Activated CD8-positive, alpha-beta memory T cell treated with anti-CD3 and anti-CD28 coated beads, Interleukin-2, amount 10 ng/mL, durations not matched to agents 7 days and 5 days (primary cell): Measurements from ENCODE around the gene FERD3L. TPM values are rescaled to one million over a fixed set of nuclear protein-coding genes. Genes with fewer than 3 reads are reported as not detected.
A peak's percentile ranks its signal among the peaks of the same experiment; 100 is the strongest.

Source experiments
- ATAC-seq: fragments of 150-1000 bp; cut with Tn5 transposase; one replicate; pipeline ENCODE4 v1.10.0; 2021; ENCODE audit warnings: moderate library complexity
- CTCF ChIA-PET: fragments of 350-600 bp; sonication (Branson Sonifier 250); formaldehyde crosslinking; loops from one replicate; lab custom pipeline; 2021; ENCODE audit warnings: antibody characterized with exemption; lab: Charles Lee
- DNase-seq: peaks from one replicate; pipeline ENCODE4 v3.0.0-alpha.2; 2020
- H3K27ac Mint-ChIP-seq: one replicate; pipeline ENCODE4 v1.8.0; 2021; ENCODE audit warnings: mild to moderate bottlenecking, mixed read lengths
- H3K27me3 Mint-ChIP-seq: one replicate; pipeline ENCODE4 v1.8.0; 2021; ENCODE audit warnings: mixed read lengths
- H3K36me3 Mint-ChIP-seq: one replicate; pipeline ENCODE4 v1.8.0; 2021; ENCODE audit warnings: mild to moderate bottlenecking, mixed read lengths
- H3K4me1 Mint-ChIP-seq: one replicate; pipeline ENCODE4 v1.8.0; 2021; ENCODE audit warnings: mixed read lengths
- H3K4me3 Mint-ChIP-seq: one replicate; pipeline ENCODE4 v1.8.0; 2021; ENCODE audit warnings: mild to moderate bottlenecking, moderate library complexity, mixed read lengths
- H3K9me3 Mint-ChIP-seq: one replicate; pipeline ENCODE4 v1.8.0; 2022; ENCODE audit warnings: low read depth, mixed read lengths
- total RNA-seq, 2 experiments: library from RNA; stranded (reverse); gene quantifications; one replicate each; pipeline ENCODE4 v1.2.3, GENCODE V29; 2021

FERD3L gene
- total RNA-seq, 2 experiments from 2014 or later = not detected

DNA sequence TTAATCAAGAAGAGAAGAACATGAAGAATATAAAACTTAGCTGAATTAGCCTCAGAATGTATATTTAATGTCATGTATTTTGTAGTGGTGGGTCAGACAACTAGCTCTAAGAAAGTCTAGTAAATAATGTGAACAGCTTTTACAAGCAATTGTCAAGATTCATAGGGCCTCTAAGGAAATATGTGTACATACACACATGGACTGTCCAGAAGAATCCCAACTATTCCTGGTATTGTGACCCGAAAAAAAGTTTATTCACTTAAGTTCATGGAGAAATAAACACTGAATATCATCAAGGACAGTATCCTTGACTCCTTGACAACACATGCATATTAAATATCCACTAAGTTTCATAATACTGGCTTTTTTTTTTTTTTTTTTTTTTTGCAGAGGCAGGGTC is 16.4 kb downstream of the FERD3L start:
- no peaks in the 10 kb centered on the region for H3K4me1 Mint-ChIP-seq
- no peaks in the 10 kb centered on the region for H3K36me3 Mint-ChIP-seq
- H3K27ac Mint-ChIP-seq = no peak overlapping the region
- H3K9me3 Mint-ChIP-seq = no peaks in the 10 kb centered on the region
- DNase-seq (no peak), ATAC-seq (no peak)
- no peak overlapping the region for H3K4me3 Mint-ChIP-seq
- CTCF ChIA-PET = no interaction called here
- H3K27me3 Mint-ChIP-seq = no peaks in the 10 kb centered on the region

DNA sequence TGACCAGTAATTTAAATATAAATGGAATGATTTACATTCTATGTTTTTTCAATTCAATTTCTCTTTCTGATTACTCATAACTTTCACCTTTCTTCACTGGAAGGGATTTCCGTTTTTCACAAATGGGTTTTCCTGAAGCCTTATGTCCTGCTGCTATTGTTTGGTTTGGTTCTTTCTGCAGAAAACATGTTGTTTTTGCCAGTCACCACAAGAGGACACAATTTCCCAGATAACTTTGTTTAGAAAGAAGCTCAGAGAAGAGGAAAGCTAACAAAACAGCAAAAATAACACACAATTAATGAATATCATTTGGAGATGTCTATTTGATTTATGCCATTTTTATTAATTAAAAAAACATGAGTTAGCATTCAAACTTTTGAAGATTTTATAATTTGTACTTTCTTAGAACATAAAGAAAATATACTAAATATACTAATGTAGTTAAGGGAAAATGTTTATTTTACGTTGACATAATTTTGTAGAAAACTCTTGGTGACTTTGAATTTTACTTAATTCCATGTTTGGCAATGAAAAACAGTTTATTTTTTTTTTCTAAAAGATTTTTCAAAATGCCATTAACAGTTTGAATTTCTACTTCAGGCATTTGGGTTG is 23.1 kb downstream of the FERD3L start:
- Mint-ChIP-seq H3K4me3 (no peak overlapping the region), H3K27me3 (peaks cover 38% of the 10 kb centered on the region), H3K4me1 (peaks cover 4% of the 10 kb centered on the region), H3K36me3 (no peaks in the 10 kb centered on the region), H3K9me3 (no peaks in the 10 kb centered on the region), H3K27ac (no peak overlapping the region)
- DNase-seq (no peak), ATAC-seq (no peak)
- CTCF ChIA-PET = no interaction called here

DNA sequence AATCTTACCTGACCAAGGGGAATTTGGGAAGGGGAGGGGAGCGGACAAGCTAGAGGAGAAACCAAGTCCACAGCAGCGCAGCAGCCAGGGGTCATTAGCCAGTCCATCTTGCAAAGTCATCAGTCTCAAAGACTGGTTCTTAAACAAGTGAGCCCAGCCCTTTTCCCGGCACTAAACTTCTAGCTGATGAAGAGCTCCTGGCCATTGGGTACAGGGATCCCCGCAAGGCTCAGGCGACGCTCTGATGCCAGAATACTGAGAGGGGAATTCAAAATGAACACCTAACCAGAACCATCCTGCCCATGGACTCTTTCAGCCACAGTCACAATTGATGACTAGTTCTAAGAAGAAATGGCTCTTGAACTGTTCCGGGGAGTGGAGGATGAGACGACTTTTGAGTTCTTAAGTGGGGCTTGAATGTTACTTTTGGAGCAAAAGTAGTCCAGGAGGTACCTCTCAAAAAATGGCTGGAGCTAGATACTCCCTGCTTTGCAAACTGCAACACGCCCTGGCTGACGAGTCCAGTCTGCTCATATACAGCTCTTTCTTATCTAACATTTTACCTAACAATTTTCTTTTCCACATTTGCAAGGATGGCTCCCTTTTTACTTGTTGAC is 25.2 kb downstream of the FERD3L start:
- Mint-ChIP-seq H3K9me3 (no peaks in the 10 kb centered on the region), H3K27me3 (peaks cover 48% of the 10 kb centered on the region), H3K36me3 (no peaks in the 10 kb centered on the region), H3K27ac (no peak overlapping the region), H3K4me3 (no peak overlapping the region), H3K4me1 (peaks cover 4% of the 10 kb centered on the region)
- no peak for DNase-seq
- ATAC-seq = no peak
- CTCF ChIA-PET = interaction anchor here (1.1 kb wide), 1 partner anchor 14 kb away, joined by 3 read pairs; no protein-coding TSS in a partner anchor

GRCh38 chr7:19119372-19119771 is 25.8 kb downstream of the FERD3L start:
- no peak overlapping the region for H3K27ac Mint-ChIP-seq
- H3K27me3 Mint-ChIP-seq = peaks cover 54% of the 10 kb centered on the region
- no peaks in the 10 kb centered on the region for H3K9me3 Mint-ChIP-seq
- H3K36me3 Mint-ChIP-seq = no peaks in the 10 kb centered on the region
- no peak overlapping the region for H3K4me3 Mint-ChIP-seq
- CTCF ChIA-PET = no interaction called here
- DNase-seq (no peak), ATAC-seq (no peak)
- peaks cover 4% of the 10 kb centered on the region for H3K4me1 Mint-ChIP-seq

DNA sequence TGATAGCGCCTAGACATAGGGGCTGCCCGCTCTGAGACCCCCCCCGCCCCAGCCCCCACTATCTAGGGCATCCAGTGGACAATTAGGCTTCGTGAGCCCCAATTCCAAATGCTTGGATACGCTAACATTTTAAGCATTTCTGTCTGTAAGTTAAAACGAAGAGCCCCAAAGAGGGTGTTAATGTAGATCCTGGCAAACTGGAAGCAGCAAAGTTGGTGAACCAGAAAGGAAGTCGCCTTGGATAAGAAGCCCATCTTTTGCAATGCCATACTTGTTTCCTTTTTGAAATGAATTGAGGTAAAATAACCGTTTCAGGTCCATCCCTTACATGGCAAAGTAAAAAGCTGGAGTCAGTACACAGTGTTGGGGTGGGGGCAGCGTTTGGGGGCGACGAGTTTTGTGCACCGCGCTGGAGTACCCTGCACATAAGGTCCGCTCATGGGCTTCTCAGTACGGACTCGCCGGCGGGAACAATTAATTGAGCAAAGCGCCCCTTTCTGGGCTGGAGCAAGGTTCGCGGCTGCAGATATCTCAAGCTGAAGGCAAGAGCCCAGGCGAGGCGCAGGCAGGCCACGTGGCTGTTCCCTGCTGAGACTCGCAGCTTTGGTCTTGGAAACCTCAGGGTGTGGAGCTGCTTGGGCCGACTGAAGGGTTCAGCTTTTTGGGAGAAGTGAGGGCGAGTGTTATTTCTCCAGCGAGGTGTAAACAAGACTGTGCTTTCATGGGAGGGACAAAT is 26.4 kb downstream of the FERD3L start:
- peaks cover 4% of the 10 kb centered on the region for H3K4me1 Mint-ChIP-seq
- DNase-seq = no peak
- H3K27ac Mint-ChIP-seq = no peak overlapping the region
- CTCF ChIA-PET = no interaction called here
- no peaks in the 10 kb centered on the region for H3K36me3 Mint-ChIP-seq
- ATAC-seq = no peak
- no peaks in the 10 kb centered on the region for H3K9me3 Mint-ChIP-seq
- peaks cover 60% of the 10 kb centered on the region for H3K27me3 Mint-ChIP-seq
- H3K4me3 Mint-ChIP-seq = no peak overlapping the region

- CTCF ChIA-PET = no interaction called here
- ATAC-seq (no peak), DNase-seq (no peak)
- Mint-ChIP-seq H3K4me1 (peaks cover 4% of the 10 kb centered on the region), H3K27ac (no peak overlapping the region), H3K36me3 (no peaks in the 10 kb centered on the region), H3K4me3 (no peak overlapping the region), H3K27me3 (peaks cover 66% of the 10 kb centered on the region), H3K9me3 (no peaks in the 10 kb centered on the region)
These were observed 27.2 kb downstream of the FERD3L start for GRCh38 chr7:19117870-19118608.

DNA sequence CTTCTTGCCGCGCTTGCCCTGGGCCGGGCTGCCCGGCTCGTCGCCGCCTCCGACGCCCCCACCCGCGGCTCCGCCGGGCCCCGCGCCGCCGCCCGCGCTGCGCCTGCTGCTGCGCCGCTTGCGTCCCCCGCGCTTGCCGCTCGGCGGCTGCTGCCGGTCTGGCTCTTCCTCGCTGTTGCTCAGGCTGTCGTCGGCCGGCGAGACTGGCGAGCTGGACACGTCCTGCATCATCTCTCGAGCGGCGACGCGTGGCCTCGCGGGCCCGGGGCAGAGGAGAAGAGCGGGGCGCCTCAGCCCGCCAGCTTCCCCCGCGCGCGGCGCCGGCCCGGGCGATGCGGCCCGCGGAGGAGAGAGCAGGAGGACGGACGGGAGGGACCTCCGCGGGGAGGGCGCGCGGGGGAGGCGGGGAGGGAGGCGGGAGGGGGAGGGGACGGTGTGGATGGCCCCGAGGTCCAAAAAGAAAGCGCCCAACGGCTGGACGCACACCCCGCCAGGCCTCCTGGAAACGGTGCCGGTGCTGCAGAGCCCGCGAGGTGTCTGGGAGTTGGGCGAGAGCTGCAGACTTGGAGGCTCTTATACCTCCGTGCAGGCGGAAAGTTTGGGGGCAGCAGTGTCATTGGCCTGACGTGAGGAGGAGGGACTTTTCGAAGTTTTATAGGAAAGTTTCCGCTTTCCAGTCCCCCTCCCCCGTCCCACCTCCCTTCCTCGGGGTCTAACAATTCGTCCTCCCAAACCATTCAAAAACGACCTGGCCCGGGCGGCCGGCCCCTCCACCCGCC is 27.9 kb downstream of the FERD3L start, which contains the start of gene TWIST1:
TSS of gene TWIST1 (minus strand) at position 546 of the 779 bp plus-strand sequence. CDS start at position 231, 315 bp downstream.
- ATAC-seq (peak; percentile 47), DNase-seq (no peak)
- Mint-ChIP-seq H3K4me1 (peaks cover 4% of the 10 kb centered on the region), H3K9me3 (no peaks in the 10 kb centered on the region), H3K27me3 (peaks cover 73% of the 10 kb centered on the region), H3K4me3 (peak within 1 kb of the TSS; percentile 33), H3K27ac (no peak within 1 kb of the TSS), H3K36me3 (no peaks in the 10 kb centered on the region)
- CTCF ChIA-PET = no interaction called here

- no peak overlapping the region for H3K27ac Mint-ChIP-seq
- DNase-seq (no peak), ATAC-seq (peak; percentile 6)
- CTCF ChIA-PET = no interaction called here
- no peaks in the 10 kb centered on the region for H3K9me3 Mint-ChIP-seq
- H3K27me3 Mint-ChIP-seq = peaks cover 75% of the 10 kb centered on the region
- peaks cover 4% of the 10 kb centered on the region for H3K4me1 Mint-ChIP-seq
- H3K36me3 Mint-ChIP-seq = peaks cover 3% of the 10 kb centered on the region
- H3K4me3 Mint-ChIP-seq = peak overlapping the region; percentile 33
These were observed 28.8 kb downstream of the FERD3L start for GRCh38 chr7:19116121-19117090.

DNA sequence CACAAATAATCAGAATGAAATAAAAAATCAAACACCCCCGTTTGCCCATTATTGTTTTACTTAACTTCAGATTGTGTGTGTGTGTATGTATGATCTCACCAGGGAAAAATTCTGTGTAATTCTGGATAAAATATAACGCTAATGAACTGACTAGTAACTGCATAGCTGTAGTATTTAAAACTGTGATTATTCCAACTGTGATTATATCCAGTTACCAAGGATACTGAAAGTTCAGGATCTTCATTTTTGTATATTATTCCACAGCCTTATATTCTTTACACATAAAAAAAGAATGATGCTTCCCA is 30.7 kb downstream of the FERD3L start:
- ATAC-seq = no peak

DNA sequence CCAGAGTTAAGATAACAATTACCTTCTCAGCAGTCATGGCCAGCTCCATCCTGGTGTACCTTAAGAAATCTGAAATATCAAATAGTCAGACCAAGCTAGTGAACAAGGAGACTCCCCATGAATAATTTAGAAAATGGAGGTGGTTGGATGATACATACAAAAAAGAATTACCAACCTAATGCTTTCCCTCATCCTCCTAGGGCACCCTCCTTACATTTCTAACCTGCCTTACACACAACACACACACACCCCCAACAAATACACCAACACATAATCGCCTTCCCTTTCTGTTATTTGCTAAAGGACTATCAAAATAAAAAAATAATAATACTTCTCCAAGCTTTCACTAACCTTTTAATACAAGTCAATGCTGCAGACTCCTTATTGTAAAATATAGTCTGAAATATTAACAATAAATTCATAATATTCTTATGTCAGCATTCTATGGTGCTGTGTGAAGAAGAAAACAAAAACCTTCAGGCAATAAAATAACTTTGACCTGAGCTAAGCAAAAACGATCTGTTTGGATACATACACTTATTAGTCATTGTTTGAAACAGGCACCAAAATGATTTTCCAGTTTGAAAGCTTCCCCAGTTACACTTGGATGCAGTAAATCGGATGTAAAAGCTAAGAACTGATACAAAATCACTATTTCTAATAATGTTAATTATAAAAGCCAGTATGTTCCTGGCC is 31.2 kb downstream of the FERD3L start:
- Mint-ChIP-seq H3K4me1 (peaks cover 4% of the 10 kb centered on the region), H3K36me3 (peaks cover 3% of the 10 kb centered on the region), H3K9me3 (no peaks in the 10 kb centered on the region), H3K27me3 (peaks cover 77% of the 10 kb centered on the region), H3K27ac (no peak overlapping the region), H3K4me3 (no peak overlapping the region)
- DNase-seq (no peak), ATAC-seq (no peak)
- CTCF ChIA-PET = no interaction called here

More for the DNA sequence above, 30.7 kb downstream of the FERD3L start:
- Mint-ChIP-seq H3K9me3 (no peaks in the 10 kb centered on the region), H3K27me3 (peaks cover 77% of the 10 kb centered on the region), H3K4me1 (peaks cover 4% of the 10 kb centered on the region), H3K4me3 (no peak overlapping the region), H3K36me3 (peaks cover 3% of the 10 kb centered on the region), H3K27ac (no peak overlapping the region)
- no peak for DNase-seq
- CTCF ChIA-PET = no interaction called here

DNA sequence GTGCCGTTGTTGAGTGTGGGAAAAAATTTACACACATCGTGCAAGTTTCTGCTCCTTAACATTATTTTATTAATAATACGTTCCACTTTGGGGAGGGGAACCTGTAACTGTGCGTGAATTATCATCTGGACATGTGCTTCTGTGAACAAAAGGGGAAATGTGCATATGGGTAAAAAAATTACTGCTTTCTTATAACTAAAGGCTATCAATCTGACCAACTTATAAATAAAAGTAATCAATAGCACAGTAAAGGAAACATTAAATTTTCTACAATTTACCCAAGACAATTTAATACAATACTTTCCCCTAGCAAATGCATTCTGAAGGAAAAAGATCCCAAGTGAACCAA is 32.2 kb downstream of the FERD3L start:
- CTCF ChIA-PET = no interaction called here
- peaks cover 78% of the 10 kb centered on the region for H3K27me3 Mint-ChIP-seq
- no peak for DNase-seq
- no peak for ATAC-seq
- no peaks in the 10 kb centered on the region for H3K4me1 Mint-ChIP-seq
- no peak overlapping the region for H3K4me3 Mint-ChIP-seq
- H3K9me3 Mint-ChIP-seq = no peaks in the 10 kb centered on the region
- peaks cover 3% of the 10 kb centered on the region for H3K36me3 Mint-ChIP-seq
- H3K27ac Mint-ChIP-seq = no peak overlapping the region
